NCI-H1436 treated with DMSO at 0.1 percent for 48 hours (cell line): Measurements from ENCODE around the gene ZCRB1.
"Not testable (repeated sequence)": the region's sequence is repeated elsewhere in the genome, so short reads cannot be mapped to it uniquely, and the experiment has no call there.

Experiments used
- DNase-seq: peaks from one replicate; lab custom pipeline; 2025; lab: John Stamatoyannopoulos, UW

The ZCRB1 gene, protein sequence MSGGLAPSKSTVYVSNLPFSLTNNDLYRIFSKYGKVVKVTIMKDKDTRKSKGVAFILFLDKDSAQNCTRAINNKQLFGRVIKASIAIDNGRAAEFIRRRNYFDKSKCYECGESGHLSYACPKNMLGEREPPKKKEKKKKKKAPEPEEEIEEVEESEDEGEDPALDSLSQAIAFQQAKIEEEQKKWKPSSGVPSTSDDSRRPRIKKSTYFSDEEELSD

DNA sequence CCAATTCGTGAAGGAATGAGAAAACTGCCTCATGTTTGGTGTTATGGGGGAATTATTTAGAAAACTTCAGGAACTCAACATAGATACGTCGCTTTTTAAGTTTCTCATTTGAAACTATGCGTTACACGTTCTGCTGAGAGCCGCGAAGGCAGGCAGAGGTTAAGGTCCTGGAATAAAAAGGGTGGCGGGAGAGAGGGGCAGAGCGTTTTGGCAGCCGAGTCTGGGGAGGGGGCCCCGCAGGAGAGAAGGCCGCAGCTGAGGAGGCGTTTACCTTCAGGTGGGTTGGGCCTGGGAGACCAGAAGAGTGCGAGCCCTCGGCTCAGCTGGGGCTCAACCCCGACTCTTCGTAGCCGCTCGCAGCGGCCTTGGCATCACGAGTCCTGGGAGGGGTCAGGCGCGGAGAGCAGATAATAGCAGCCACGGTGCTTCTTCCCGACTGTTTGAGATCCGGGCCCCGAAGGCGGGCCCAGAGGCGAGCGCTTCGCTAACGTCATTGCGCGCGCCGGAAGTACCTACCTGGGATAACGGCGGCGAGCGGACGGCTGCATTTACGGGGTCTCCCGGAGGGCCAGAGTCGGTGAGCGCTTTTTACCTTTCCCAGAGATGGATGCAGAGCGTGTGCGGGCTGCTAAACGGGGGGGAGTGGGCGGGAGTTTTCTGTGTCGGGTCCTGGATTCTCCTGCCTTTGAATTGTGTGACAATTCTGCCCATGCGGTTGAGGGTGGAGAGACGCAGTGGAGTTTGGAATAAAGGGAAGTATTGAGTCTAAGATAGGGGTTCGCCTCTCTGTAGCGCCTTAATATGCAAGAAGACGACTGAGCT lies at the start of gene ZCRB1, which contains the start of gene PPHLN1:
Gene ZCRB1 (minus strand): TSS at position 442 of the 822 bp plus-strand sequence. CDS start 1,992 bp downstream, outside the sequence.
Gene PPHLN1 (plus strand): TSS at position 515 of the 822 bp plus-strand sequence. CDS start 9,736 bp downstream, outside the sequence.
- DNase-seq: no peak

DNA sequence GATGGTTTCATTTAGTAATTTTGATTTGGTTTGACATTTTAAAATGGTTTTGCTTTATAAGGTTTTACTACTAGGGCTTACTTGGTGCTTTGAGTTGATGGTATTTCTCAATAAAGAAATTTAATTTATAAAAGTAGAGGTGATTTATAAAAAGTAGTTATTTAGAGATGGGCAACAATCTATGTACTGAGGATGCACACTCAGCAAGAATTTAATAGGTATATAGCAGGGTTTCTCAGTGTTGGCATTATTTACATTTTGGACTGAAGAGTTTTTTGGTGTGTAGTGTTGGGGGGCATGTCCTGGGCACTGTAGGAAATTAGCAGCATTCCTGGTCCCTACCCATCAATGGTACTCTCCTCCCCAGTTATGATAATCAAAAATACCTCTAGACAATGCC lies 47.8 kb upstream of the ZCRB1 start:
- DNase-seq: no peak

DNA sequence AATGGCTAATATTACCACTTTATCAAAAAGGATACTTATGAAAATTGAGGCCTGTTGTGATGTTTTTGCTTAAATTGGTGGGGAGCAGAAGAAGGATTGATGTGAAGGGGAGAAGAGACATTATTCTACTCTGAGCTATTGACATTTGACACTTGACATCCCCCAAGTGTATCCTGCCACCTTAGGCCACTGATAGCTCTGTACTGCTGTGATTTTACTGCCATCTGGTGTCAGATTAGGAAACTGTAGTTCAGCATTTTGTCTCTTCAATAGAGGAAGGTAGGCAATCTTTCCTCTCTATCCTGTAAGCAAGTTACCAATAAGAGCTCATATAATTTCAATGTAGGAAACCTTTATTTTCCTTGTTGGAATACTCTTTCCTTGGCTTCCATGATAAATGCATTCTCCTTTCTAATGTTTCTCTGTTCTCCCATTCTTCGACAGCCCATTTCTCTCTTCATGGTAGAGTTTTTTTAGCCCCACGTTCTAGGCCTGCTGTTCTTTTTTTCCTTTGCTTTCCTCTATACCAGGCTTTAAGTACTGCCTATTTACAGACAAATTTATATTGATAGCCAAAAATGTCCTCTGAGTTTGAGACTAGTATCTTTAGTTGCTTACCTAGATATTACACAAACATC lies 46.4 kb upstream of the ZCRB1 start:
- DNase-seq: no peak

DNA sequence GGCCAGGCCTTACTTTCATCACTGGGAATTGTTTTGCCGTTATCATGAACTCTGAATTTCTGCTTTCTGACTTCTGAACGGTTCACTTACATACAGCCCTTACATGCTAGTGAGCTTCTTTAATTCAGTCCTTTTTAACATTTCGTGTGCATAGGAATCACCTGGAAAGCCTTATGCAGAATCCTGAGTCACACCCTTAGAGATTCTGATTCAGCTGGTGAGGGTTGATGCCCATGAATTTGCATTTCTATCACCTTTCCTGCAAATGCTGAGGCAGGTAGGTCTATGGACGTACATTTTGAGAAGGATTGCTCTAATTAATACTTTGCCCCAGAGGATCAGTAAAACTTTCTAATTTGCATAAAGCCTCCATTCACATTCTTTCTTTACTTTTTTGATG lies 44.1 kb upstream of the ZCRB1 start:
- DNase-seq: no peak

DNA sequence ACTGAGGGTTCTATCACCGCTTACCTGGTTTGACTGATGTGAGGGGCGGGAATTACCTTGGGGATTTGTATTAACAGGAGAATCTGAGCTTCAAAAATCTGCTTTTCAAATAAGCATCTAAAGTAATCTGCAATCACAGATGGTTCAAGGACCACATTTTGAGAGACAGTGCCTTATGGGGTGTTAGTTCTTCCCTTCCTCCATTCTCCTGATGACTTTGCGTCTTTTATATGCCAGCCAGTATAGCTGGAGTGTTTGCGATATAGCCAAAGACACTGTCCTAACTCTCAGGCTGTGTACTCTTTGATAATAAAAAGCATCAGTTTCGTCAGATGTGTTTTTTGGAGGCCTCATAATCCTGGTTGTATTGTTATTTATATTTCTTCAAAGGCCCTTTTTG lies 39.6 kb upstream of the ZCRB1 start:
- no peak for DNase-seq

DNA sequence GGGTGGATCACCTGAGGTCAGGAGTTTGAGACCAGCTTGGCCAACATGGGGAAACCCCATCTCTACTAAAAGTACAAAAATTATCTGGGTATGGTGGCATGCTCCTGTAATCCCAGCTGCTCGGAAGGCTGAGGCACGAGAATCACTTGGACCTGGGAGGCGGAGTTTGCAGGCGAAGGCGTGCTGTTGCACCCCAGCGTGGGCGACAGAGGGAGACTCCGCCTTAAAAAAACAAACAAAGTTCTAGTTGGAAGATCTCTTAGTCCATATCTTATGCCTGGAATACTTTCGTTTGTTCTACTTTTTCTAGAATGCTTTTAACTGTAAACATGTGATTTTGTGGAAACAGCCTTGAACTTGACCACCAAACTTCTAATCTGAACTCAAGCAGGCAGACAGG lies 38.8 kb upstream of the ZCRB1 start:
- no peak for DNase-seq

DNA sequence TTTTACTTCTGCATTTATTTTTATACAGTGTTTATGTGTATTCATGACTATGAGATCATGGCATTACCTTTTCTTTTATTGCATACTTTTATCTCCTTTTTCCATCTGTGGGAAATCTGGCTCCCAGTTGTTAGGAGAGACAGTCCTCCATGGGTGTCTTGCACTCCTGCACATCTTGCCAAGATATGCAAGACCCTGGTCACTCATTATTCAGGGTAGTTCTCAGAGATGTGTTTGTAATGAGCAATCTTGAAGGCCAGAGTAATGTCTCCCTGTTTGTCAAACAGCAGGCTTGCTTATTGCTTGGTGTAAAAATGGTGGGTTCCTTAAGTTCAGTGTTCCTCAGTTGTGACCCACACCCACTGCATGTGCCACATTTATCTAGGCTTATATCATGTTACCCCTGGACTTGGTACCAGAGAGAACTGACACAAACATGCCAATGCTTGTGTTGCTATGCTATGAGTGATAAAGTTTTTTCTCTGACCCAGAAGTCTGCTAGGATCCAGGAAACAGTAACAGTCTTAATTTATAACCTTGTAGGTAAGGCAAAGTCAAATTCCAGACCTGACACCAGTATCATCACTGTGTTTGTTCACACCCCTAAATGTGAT lies 36.9 kb upstream of the ZCRB1 start:
- DNase-seq: no peak

DNA sequence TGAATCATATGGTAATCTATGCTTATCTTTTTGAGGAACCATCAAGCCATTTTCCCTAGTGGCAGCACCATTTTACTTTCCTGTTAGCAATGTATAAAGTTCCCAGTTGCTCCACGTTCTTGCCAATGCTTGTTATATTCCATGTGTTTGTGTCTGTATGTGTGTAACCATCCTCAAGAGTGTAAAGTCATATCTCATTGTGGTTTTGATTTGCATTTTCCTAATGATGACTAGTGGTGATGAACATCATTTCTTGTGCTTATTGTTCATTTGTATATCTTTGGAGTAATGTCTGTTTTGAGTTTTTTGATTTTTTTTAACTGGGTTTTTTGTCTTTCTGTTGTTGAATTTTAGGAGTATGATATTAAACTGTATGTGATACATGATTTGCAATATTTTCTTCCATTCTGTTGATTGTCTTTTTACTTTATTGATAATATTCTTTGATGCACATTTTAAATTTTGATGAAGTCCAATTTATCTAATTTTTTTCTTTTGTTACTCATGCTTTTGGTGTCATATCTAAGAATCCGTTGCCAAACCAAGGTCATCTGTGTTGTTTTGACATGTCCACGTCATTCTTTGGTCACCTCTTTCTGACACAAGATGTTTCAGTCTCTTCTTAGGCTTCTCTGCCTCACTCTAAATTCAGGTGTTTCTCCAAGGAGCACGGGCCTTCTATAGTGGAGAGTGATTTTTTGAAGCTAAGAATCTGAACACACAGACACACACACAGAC lies 36.2 kb upstream of the ZCRB1 start:
- DNase-seq: no peak

DNA sequence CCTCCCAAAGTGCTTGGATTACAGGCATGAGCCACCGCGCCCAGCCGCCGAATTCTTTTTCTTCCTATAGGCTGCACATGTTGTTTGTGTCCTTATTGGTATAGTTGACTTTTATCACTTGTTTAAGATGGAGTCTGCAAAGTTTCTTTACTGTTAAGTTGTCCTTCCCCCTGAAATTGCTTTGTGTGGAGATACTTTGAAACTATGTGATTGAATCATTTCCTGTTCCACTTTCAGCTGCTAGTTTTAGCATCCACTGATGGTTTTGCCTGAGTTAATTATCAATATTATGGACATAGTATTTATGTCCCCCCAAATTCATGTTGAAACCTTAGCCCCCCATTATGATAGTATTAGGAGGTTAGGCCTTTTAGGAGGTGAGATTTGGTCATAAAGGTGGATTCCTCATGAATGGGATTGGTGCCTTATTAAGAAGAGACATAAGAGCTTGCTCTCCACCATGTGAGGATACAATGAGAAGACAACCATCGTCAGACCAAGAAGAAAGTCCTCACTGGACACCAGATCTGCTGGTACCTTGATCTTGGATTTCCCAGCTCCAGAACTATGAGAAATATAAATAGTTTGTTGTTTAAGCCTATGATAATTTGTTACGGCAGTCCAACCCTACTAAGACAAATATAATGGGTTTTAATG lies 35.0 kb upstream of the ZCRB1 start:
- no peak for DNase-seq

DNA sequence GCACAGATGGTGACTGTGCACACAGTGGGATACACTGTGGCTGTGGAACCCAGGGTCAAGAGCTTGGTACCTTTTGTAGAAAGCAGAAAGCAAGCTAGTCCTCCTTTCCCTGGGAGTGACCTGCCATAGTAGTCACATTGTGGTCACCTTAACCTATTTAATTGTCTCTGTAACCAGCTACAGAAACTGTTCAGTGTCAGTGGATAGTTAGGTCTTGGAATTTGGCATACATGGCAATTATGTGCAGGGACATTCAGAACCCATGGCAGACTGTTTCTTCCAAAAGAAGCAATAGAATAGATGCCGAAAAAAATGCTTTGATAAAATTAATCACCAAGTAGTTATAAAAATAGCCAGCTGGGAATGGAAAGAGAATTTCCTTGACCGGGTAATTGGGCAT lies 30.4 kb upstream of the ZCRB1 start:
- DNase-seq: no peak

DNA sequence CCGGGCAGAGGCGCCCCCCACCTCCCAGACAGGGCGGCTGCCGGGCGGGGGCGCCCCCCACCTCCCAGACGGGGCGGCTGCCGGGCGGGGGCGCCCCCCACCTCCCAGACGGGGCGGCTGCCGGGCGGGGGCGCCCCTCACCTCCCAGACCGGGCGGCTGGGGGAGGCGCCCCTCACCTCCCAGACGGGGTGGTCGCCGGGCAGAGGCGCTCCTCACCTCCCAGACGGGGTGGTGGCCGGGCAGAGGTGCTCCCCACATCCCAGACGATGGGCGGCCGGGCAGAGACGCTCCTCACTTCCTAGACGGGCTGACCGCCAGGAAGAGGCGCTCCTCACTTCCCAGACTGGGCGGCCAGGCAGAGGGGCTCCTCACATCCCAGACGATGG lies 24.1 kb upstream of the ZCRB1 start:
- not testable (repeated sequence) for DNase-seq

DNA sequence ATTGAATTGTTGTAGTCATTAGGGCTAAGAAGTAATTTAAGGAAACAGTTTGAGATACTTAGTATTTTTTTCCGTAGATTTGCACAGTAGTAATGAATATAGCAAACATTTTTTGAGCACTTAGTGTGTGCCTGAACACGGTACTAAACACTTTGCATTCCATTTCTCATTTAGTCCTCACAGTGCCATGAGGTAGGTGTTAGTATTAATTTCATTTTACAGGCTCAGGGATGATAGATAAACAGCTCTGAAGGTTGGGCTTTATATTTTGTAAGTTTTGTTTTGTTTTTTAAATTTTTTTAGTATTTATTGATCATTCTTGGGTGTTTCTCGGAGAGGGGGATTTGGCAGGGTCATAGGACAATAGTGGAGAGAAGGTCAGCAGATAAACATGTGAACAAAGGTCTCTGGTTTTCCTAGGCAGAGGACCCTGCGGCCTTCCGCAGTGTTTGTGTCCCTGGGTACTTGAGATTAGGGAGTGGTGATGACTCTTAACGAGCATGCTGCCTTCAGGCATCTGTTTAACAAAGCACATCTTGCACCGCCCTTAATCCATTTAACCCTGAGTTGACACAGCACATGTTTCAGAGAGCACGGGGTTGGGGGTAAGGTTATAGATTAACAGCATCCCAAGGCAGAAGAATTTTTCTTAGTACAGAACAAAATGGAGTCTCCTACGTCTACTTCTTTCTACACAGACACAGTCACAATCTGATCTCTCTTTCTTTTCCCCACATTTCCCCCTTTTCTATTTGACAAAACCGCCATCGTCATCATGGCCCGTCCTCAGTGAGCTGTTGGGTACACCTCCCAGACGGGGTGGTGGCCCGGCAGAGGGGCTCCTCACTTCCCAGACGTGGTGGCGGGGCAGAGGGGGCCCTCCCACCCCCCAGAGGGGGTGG lies 23.5 kb upstream of the ZCRB1 start:
- not testable (repeated sequence) for DNase-seq

DNA sequence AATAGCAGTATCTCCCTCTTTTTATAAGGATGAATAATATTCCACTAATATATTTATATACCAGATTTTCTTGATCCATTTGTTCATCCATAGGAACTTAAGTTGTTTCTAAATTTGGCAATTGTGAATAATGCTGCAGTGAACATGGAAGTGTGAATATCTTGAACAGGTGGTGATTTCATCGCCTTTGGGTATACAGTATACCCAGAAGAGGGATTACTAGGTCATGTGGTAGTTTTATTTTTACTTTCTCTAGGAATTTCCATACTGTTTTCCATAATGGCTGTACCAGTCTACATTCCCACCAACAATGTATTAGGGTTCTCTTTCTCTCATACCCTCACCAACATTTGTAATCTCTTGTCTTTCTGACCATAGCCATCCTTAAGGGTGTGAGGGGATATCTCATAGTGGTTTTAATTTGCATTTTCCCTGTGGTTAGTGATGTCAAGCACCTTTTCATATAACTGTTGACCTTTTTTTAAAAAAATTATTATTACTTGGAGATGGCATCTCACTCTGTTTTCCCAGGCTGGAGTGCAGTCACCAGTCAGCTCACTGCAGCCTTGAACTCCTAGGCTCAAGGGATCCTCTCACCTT lies 20.6 kb upstream of the ZCRB1 start:
- DNase-seq: no peak

DNA sequence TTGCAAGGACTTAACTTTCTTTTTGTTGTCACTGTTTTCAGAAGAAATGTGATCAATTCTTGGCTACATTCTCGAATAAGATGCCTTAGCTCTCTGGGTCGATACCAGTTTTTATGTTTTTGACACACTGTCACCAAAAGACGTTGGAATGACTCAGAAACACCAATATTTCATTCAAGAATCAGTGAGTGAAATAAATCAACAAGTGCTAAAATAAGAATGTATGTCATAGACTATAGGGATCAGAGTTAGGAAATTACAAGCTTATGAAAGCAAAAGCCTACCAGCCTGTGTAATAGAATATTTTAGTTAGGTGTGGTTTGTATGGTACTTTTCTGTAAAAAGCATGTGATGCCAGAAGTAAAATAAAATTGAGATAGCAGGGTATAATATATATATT lies 17.8 kb upstream of the ZCRB1 start:
- DNase-seq: no peak

DNA sequence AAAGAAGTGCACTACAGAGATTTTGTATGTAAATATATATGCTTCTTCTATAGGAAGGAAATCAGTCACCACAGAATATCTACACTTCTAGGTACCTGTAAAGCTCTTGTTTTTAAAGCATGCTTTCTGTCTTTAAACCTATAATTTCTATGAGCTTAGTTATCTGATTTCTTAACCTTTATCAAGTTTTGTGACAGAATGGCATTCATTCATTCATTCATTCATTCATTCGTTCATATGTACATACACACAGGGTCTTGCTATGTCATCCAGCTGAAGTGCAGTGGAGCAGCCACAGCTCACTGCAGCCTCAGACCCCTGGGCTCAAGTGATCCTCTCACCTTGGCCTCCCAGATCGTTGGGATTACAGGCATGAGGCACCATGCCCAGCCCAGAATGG lies 16.1 kb upstream of the ZCRB1 start:
- DNase-seq: no peak

DNA sequence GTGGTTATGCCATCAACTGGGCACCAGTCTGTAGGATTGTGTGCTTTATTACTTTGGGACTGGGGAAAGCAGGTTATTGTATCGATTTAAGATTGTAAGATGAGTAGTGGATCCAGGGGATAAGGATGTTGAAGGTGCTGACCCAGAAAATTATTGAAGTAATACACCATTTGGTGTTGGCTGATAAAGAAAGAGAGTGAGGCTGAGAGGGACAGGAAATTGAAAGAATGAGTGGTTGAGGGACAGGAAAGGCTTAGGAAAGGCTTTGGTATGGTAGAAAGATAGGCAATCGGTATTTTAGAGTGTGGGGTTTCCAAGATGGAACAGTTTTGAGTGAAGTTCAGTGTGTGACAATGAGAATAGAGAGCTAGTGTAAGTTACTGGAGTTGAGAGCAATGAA lies 12.4 kb upstream of the ZCRB1 start:
- no peak for DNase-seq

DNA sequence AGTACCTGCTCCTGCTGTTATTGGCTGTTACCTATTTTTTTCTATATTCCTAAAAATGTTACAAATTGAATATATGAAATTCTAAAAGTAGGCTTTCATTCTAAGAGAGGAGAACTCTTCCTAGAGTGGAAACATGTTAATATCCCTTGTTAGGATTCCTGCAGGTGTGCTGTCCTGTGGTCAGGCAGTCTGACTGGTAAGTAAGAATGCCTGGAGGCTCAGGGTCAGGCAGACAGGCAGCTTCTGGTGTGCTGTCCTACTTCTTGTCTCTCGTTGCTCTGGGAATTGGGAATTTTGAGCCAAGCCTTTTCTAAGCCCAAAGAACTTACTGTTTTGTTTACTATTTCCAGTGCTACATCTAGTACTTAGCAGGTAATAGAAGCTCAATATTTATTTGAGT lies 10.4 kb upstream of the ZCRB1 start:
- DNase-seq: no peak

DNA sequence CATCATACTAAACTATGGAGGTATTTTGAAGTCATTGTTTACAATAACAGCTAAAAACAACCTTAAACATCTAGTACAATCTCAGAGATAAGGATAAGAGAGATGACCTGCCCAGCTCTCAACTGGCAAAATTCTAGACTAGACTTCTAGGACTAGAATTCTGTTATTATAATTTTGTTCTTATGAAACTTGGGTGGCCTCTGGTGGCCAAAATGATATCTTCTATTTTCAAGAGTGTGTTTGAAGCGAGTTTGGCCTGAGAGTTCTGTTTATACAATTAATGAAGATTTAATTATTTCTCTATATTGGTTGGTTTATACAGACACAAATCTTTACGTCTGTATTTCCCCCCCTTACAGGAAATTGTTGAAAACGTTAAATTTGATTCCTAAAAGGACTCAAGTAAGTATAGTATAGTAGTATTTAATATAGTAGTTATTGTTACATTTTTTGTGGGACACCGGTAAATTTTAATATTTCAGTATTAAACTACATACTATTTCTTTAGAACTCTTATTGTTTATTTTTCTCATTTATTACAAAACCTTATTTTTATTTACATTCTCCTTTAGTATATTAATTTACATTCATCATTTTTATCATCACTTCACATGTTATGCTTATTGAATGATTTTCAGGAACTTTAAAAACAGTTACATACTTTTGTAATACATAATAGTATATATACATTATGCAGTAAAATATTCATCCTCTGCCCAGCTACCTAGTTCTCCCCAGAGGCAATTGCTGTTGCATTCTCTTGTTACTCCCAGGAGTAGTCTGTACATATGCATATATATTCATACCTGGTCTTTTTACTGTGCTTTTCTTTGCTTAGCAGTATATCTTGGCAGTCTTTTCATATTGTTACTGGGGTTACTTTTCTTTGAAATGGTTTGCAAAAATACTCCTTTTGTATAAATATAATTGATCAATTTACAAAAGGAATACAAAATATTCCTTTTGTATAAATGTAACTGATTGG lies 6.7 kb upstream of the ZCRB1 start:
- DNase-seq: peak; percentile 10

DNA sequence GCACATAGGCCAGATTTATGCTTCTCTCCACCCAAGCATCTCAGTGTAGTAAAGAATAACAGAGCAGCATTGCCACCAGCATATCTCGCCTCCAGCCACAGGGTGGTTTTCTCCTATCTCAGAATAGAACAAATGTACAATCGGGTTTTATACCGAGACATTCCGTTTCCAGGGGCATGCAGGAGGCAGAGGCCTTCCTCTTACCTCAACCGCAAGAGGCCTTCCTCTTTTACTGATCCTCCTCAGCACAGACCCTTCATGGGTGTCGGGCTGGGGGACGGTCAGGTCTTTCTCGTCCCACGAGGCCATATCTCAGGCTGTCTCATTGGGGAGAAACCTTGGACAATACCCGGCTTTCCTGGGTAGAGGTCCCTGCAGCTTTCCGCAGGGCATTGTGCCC lies 4.2 kb upstream of the ZCRB1 start:
- not testable (repeated sequence) for DNase-seq
